Gastroesophageal sphincter (tissue), 4 donors: ENCODE results near the gene MIA2. TPM values are rescaled to one million over a fixed set of nuclear protein-coding genes. Genes with fewer than 3 reads are reported as not detected.

ENCODE experiments used
- ATAC-seq: fragments of 150-250 bp; one replicate; pipeline ENCODE4 v1.9.1; 2016; ENCODE audit warnings: mild to moderate bottlenecking, moderate library complexity
- H3K27ac ChIP-seq, 4 donors: fragments of 200-600 bp; sonication (generic) in 3 of 4; 1 replicate in 3 of 4; 2 replicates in 1 of 4; pipeline ENCODE4 v1.5.1; 2016 to 2019
- H3K27me3 ChIP-seq: fragments of 200-600 bp; sonication (generic); one replicate; pipeline ENCODE4 v1.5.1; 2019
- H3K36me3 ChIP-seq, 2 donors: fragments of 200-600 bp; sonication (generic); one replicate each; pipeline ENCODE4 v1.5.1; 2019; ENCODE audit warnings: control low read depth in 1 of 2
- H3K4me1 ChIP-seq, 3 donors: fragments of 200-600 bp; sonication (generic); 1 replicate in 2 of 3; 2 replicates in 1 of 3; pipeline ENCODE4 v1.5.1; 2016 to 2019; ENCODE audit warnings: control low read depth in 2 of 3
- H3K4me3 ChIP-seq, 2 donors: fragments of 200-600 bp; sonication (generic); one replicate each; pipeline ENCODE4 v1.5.1; 2019; ENCODE audit warnings: mild to moderate bottlenecking in 1 of 2, moderate library complexity in 1 of 2
- H3K9me3 ChIP-seq, 3 donors: fragments of 200-600 bp; sonication (generic); one replicate each; pipeline ENCODE4 v1.5.1; 2017 to 2019; ENCODE audit warnings: control low read depth in 2 of 3
- EP300 ChIP-seq: sonication (generic); formaldehyde crosslinking; IDR thresholded peaks from one replicate; pipeline ENCODE4 v1.6.1; 2017; ENCODE audit warnings: antibody characterized with exemption, mild to moderate bottlenecking
- POLR2A ChIP-seq, 2 donors: fragments of 450-650 bp; IDR thresholded peaks; one replicate each; pipeline ENCODE4 v1.6.1; 2017; ENCODE audit warnings: antibody characterized with exemption in 2 of 2, mild to moderate bottlenecking in 2 of 2, moderate library complexity in 1 of 2
- POLR2AphosphoS5 ChIP-seq: sonication (generic); formaldehyde crosslinking; IDR thresholded peaks from one replicate; pipeline ENCODE4 v1.6.1; 2017; ENCODE audit warnings: antibody characterized with exemption
- WGBS, 2 donors: methylation state at CpG; one replicate each; pipeline ENCODE4 v1.1.5; 2018; ENCODE audit warnings: low coverage in 1 of 2; 5-methylcytosine and 5-hydroxymethylcytosine counted together
- total RNA-seq, 4 donors: library from RNA; depleted of rRNA; stranded (reverse); fragments of >200 nt; gene quantifications; one replicate each; pipeline ENCODE4 v1.1.0, GENCODE V29; 2016
- TF ChIP-seq, protein P1 (sequence below), 4 experiments: fragments of 200-600 bp in 2 of 4; fragments of 450-650 bp in 2 of 4; sonication (generic) in 1 of 4; IDR thresholded peaks; one replicate each; pipeline ENCODE4 v1.5.1; 2017 to 2019; ENCODE audit warnings: antibody characterized with exemption in 4 of 4, mild to moderate bottlenecking in 2 of 4, moderate library complexity in 2 of 4

Gene MIA2
- total RNA-seq, 4 donors from 2014 or later = 13.5 to 21.3 (median 16.3) TPM

- H3K4me1 ChIP-seq = peaks cover 13 to 50% (median 16%) of the 10 kb centered on the region in 3 donors
- H3K27ac ChIP-seq = peak overlapping the region; percentile 89 to 97 (median 94)
- ATAC-seq = no peak
- no peaks in the 10 kb centered on the region for H3K27me3 ChIP-seq
- H3K36me3 ChIP-seq = no peaks in the 10 kb centered on the region
- H3K9me3 ChIP-seq = no peaks in the 10 kb centered on the region
- TF ChIP-seq POLR2AphosphoS5 (no peak), POLR2A (IDR thresholded peaks at IDR 0.05) (peak in 1 of 2 donors; percentile 75)
- TF ChIP-seq, protein P1, sequence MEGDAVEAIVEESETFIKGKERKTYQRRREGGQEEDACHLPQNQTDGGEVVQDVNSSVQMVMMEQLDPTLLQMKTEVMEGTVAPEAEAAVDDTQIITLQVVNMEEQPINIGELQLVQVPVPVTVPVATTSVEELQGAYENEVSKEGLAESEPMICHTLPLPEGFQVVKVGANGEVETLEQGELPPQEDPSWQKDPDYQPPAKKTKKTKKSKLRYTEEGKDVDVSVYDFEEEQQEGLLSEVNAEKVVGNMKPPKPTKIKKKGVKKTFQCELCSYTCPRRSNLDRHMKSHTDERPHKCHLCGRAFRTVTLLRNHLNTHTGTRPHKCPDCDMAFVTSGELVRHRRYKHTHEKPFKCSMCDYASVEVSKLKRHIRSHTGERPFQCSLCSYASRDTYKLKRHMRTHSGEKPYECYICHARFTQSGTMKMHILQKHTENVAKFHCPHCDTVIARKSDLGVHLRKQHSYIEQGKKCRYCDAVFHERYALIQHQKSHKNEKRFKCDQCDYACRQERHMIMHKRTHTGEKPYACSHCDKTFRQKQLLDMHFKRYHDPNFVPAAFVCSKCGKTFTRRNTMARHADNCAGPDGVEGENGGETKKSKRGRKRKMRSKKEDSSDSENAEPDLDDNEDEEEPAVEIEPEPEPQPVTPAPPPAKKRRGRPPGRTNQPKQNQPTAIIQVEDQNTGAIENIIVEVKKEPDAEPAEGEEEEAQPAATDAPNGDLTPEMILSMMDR (IDR thresholded peaks at IDR 0.05) = peak in 2 of 4 experiments; percentile 7 to 20
- peak overlapping the region; percentile 73 to 85 for H3K4me3 ChIP-seq
- 2% methylated on average over 19 of the region's 81 CpGs; no CpG with 5 or more reads in 1 of the 2 donors for WGBS, 2 donors
Measured at GRCh38 chr14:39431416-39432178, 197.9 kb downstream of the MIA2 start.

DNA sequence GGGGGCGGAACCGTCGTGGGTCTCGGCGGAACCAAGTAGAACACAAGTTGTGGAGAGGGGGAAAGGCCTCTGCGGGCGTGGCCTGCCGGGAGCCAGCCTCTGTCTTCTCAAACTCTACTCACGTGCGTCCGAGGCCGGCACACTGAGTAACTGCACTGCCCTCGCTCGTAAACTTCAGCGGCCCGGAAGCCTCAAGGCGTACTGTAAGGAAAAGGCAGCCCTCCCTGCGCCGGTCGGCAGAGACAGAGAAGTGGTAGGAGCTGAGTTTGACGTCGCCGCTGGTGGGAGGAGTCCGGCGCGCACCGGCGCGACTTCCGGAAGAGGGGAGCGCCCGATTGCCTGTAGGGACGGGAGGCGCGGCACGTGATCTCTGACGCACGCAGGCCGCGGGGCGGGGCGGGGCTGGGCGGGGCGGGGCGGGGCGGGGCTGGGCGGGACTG is 198.5 kb downstream of the MIA2 start, which contains the start of gene FBXO33:
Gene FBXO33, minus strand, starts transcription at position 255 of the 440 bp plus-strand sequence. CDS start 271 bp downstream, outside the sequence.
- Histone ChIP-seq H3K9me3 (no peaks in the 10 kb centered on the region), H3K4me1 (peaks cover 10 to 44% (median 12%) of the 10 kb centered on the region in 3 donors), H3K4me3 (peak within 1 kb of the TSS; percentile 73 to 85), H3K36me3 (no peaks in the 10 kb centered on the region), H3K27ac (peak within 1 kb of the TSS; percentile 89 to 97 (median 94)), H3K27me3 (no peaks in the 10 kb centered on the region)
- WGBS, 2 donors = 0% methylated on average over 4 of the region's 47 CpGs; no CpG with 5 or more reads in 1 of the 2 donors
- peak; percentile 95 for ATAC-seq
- TF ChIP-seq POLR2AphosphoS5 (peak; percentile 50), EP300 (no peak), POLR2A (IDR thresholded peaks at IDR 0.05) (peak in 1 of 2 donors; percentile 43)

DNA sequence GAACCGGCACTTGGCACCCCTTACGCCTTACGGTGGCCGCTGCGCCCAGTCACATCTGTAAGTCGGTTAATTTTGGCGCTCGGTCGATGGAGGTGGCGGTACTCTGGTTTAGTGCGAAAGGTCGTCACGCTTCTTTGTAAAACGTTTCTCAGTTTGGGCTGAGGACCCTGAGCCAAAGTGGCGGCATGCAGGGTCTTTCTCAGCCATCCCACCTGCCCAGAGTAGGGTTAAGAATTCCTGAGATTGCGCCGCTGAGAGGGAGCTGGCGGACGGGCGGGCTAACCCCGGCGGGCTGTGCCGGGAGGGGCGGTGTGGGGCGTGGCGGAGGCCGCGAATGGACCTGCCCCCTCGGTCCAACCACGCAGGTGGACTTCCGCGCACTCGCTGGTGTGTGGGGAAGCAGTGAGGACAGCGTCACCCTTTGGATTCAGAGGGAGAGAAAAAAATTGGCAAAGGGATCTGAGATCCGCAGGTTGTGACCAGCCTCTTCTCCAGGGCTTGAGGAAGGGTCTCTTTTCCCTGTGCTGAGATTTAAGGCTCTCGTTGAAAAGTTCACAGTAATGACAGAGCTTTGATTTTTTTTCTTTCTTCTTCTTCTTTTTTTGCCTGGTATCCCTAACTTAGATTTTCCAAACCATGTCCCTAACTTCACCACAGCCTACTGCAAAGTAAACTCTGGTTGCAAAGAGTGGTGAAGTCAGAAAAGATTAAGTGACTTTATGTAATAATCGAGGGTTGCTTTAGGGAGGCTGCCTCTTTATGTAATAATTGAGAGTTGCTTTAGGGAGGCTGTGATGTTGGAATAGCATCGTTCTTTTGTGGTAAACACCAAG is 199.1 kb downstream of the MIA2 start:
- Histone ChIP-seq H3K9me3 (no peaks in the 10 kb centered on the region), H3K27me3 (no peaks in the 10 kb centered on the region), H3K27ac (peak overlapping the region; percentile 64 to 97 (median 94)), H3K4me1 (peaks cover 10 to 39% (median 12%) of the 10 kb centered on the region in 3 donors), H3K36me3 (no peaks in the 10 kb centered on the region), H3K4me3 (peak overlapping the region; percentile 50 to 73)
- TF ChIP-seq POLR2AphosphoS5 (peak; percentile 85), POLR2A (IDR thresholded peaks at IDR 0.05) (peak; percentile 62 to 64), EP300 (no peak)
- TF ChIP-seq, protein P1 (IDR thresholded peaks at IDR 0.05) = peak in 2 of 4 experiments; percentile 9 to 56
- ATAC-seq = peak; percentile 91
- WGBS, 2 donors = 0% methylated on average over 8 to 21 of the region's 38 CpGs

DNA sequence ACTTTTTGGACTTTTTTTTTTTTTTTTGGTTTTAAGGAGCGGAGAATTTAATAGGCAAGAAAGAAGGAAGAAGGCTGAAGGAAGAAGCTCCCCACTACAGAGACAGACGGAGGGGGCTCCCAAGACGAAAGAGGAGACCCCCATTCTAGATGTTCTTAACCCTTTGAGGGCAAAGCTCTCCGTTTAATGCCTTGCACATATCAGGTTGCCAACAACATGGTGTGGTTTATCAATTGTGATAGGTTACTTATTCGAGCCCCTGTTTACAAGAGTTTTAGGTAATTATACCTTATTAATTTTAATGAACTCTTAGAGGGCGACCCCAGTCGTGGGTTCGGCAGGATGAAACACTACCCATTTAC is 199.7 kb downstream of the MIA2 start:
- H3K4me3 ChIP-seq = peak overlapping the region; percentile 50 to 73
- WGBS, 2 donors = 9 to 16% methylated on average over 7 to 8 of the region's 8 CpGs
- no peaks in the 10 kb centered on the region for H3K27me3 ChIP-seq
- TF ChIP-seq, protein P1 (IDR thresholded peaks at IDR 0.05) = no peak
- TF ChIP-seq POLR2A (IDR thresholded peaks at IDR 0.05) = no peak
- TF ChIP-seq EP300 = no peak
- no peak for TF ChIP-seq POLR2AphosphoS5
- H3K9me3 ChIP-seq = no peaks in the 10 kb centered on the region
- H3K36me3 ChIP-seq = no peaks in the 10 kb centered on the region
- peaks cover 10 to 33% (median 10%) of the 10 kb centered on the region in 3 donors for H3K4me1 ChIP-seq
- H3K27ac ChIP-seq = peak overlapping the region; percentile 64 to 97 (median 94)
- no peak for ATAC-seq

- no peak for ATAC-seq
- no peak overlapping the region for H3K4me3 ChIP-seq
Measured at GRCh38 chr14:39434401-39434800, 200.7 kb downstream of the MIA2 start.

More at GRCh38 chr14:39434401-39434800, 200.7 kb downstream of the MIA2 start:
- no peaks in the 10 kb centered on the region for H3K36me3 ChIP-seq
- 64 to 70% methylated on average over 2 of the region's 2 CpGs for WGBS, 2 donors
- TF ChIP-seq POLR2AphosphoS5 = no peak
- TF ChIP-seq EP300 = no peak
- TF ChIP-seq POLR2A (IDR thresholded peaks at IDR 0.05) = no peak
- TF ChIP-seq, protein P1 (IDR thresholded peaks at IDR 0.05) = no peak
- H3K9me3 ChIP-seq = no peaks in the 10 kb centered on the region
- H3K4me1 ChIP-seq = peaks cover 7 to 23% (median 10%) of the 10 kb centered on the region in 3 donors
- no peak overlapping the region for H3K27ac ChIP-seq
- H3K27me3 ChIP-seq = no peaks in the 10 kb centered on the region
